Ramos (cell line): ENCODE results near the gene INHBC.

Experiments used
- in situ Hi-C: fragments of 300-500 bp; cut with MboI; formaldehyde crosslinking; loops from one replicate; pipeline ENCODE4 v1.14.3; 2022; ENCODE audit warnings: low sequenced_read_pairs; ENCODE audit not compliant: unreplicated experiment

INHBC gene

GRCh38 chr12:57500213-57500612 lies 65.6 kb downstream of the INHBC start:
- in situ Hi-C loops: no loop called here
